Astrocyte of the spinal cord (primary cell): ENCODE results near the gene GUCY2D.
"Not testable (repeated sequence)": the region's sequence is repeated elsewhere in the genome, so short reads cannot be mapped to it uniquely, and the experiment has no call there.

Experiments used
- DNase-seq: peaks from one replicate; pipeline ENCODE4 v3.0.0; 2011; ENCODE audit warnings: low read depth, low spot score
- H3K4me3 ChIP-seq: 2 replicates; pipeline ENCODE4 v1.5.1; 2011; ENCODE audit warnings: low read depth, mild to moderate bottlenecking, low read length, moderate library complexity
- in situ Hi-C: cut with HindIII; loops from 2 replicates; pipeline ENCODE4 v1.10.0; 2017; ENCODE audit warnings: low sequenced_read_pairs
- TF ChIP-seq, protein P1 (sequence below): IDR thresholded peaks from 2 replicates; pipeline ENCODE4 v1.5.1; 2012; ENCODE audit warnings: low read depth, mild to moderate bottlenecking, low read length, inconsistent platforms

The GUCY2D gene

DNA sequence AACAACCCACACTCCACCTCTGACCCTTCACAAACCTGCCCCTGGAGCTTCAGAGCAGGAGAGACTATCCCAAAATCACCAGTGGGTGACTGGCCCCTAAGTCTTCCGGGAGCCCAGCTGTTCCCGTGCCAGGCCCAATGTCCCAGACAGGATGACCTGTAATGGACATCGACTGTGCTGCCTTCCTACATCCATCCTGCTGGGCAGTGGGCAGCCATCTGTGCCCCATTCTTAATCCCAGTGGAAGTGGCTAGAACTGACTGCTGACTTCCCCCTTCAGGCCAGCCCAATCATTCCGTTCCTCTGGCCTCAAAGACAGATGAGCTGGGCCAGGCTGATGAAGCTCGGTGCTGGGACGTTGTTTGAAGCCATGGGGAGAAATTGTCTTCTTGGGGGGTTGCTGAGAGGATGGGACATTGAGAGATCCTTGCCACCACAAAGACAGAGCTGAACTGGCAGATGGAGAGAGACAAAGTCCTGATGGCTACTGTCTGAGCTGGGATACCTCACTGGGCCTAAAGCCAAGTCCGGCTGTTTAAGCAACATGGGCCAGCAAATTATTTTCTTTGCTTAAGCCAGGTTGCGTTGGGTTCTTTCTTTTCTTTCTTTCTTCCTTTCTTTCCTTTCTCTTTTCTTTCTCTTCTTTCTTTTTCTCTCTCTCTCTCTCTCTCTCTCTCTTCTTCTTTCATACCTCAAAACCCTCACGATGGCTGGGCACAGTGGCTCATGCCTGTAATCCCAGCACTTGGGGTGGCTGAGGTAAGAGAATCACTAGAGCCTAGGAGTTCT is 18.6 kb downstream of the GUCY2D start:
- in situ Hi-C loops: no loop called here
- no peak overlapping the region for H3K4me3 ChIP-seq
- TF ChIP-seq, protein P1, sequence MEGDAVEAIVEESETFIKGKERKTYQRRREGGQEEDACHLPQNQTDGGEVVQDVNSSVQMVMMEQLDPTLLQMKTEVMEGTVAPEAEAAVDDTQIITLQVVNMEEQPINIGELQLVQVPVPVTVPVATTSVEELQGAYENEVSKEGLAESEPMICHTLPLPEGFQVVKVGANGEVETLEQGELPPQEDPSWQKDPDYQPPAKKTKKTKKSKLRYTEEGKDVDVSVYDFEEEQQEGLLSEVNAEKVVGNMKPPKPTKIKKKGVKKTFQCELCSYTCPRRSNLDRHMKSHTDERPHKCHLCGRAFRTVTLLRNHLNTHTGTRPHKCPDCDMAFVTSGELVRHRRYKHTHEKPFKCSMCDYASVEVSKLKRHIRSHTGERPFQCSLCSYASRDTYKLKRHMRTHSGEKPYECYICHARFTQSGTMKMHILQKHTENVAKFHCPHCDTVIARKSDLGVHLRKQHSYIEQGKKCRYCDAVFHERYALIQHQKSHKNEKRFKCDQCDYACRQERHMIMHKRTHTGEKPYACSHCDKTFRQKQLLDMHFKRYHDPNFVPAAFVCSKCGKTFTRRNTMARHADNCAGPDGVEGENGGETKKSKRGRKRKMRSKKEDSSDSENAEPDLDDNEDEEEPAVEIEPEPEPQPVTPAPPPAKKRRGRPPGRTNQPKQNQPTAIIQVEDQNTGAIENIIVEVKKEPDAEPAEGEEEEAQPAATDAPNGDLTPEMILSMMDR: no peak
- no peak for DNase-seq

DNA sequence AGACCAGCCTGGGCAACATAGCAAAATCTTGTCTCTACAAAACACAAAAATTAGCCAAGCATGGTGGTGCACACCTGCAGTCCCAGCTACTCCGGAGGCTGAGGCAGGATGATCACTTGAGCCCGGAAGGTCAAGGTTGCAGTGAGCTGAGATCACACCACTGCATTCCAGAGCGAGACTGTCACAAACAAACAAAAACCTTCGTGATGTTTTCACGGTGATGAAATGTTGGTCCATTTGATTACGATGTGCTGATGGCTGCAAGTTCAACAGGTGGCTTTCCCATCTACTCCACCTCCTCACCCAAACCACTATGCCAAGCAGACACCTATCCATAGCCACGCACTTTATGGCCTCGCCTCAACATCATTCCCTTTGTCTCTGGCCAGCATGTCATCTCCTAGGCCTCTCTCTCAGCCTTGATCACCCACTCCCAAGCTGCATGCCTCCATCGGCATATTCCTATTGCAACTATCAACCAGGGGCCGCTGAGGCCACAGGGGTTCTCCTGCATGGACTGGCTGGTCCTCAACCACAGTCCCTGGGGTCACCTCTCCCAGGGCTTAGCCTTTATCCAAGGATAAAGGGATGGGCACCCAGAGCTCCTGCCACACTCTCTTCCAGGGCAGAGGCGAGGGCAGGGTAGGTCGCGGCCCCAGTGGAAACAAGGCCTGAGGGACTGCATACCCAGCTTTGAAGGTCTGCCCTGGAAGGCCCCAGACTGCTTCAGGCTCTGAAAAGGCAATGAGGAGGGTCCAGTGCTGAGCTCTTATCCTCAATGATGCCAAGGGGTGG is 19.3 kb downstream of the GUCY2D start:
- DNase-seq: no peak
- in situ Hi-C loops: no loop called here
- TF ChIP-seq, protein P1: no peak
- H3K4me3 ChIP-seq: no peak overlapping the region

DNA sequence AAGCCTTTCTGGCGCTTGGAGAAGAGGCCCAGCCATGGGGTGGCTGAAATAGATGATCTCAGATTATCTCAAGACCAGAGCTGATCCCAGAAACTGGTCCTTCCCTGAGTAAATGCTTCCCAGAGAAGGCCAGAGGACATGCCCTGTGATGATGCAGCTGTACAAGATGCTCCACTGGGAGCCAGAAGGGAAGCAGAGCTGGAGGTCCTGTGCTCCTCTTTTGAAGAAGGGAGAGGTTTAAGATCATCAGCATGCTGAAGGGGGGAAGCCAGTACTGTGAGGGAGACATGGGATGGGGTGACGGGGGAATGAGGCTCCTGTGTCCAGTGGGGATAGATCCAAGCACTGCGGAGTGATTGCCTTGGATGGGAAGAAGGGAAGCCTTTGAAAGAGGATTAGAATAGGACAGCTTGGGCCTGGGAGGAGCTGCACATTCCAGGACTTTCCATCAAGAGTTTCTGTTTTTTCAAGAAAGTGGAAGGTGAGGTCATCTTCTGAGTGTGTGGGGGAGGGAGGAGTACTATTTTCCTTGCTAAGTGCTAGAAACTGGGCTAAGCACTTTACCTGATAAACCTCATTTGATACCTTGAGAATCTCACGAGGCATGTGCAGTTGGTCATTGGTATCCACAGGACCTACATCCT is 20.1 kb downstream of the GUCY2D start:
- no peak for DNase-seq
- in situ Hi-C loops: no loop called here
- TF ChIP-seq, protein P1: no peak

DNA sequence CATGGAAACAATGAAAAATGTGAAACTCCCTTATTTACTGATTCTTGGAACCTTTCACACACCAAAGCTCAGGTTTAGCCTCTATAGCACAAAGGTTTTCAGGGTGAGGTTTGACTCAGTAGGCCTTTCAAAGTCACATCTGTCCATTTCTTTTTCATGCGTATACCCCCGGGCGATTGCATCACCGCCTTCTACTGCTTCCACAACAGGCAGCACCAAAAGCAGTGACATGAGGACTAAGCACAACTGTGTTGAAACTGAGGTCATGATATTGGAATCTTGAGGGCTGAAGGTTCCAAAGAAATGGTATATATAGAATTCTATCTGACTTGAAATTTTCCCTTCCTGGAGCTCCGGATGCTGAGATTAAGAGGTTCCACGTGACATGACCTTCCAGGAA is 21.7 kb downstream of the GUCY2D start:
- H3K4me3 ChIP-seq, DNase-seq, in situ Hi-C loops: not testable (repeated sequence)

More for the DNA sequence above, 20.1 kb downstream of the GUCY2D start:
- H3K4me3 ChIP-seq: no peak overlapping the region

DNA sequence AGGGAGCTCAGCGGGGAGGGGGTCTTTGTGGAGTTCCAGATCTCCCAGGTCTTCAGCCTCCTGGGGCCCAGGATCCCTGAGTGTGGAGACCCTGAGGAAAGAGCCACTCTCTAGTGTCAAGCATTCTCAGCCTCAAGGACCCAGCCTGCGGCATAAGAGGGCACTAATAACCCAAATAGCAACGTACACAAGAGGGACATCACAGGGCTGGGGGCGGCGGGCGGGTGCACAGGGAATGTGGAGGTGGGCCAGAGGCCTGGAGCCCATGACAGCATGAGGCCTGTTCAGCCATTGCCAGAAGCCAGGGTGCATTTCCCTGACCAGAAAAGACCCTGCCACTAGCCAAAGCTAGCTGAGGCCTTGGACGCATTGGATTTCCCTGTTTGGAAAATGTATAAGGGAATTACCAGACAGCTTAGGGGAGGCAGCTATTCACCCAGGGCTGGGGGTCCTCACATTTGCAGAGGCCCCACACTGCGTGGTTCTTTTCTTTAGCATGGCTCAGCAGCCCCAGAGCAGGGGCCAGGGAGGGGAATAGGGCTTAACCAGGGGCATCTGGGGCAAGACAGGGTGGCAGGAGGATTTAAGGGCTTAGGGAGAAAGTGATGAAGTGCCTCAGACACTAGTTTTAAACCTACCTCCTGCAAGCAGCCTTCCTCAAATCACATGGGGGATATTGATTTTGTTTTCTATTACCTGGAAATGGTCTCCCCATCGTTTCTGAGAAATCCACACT is 22.9 kb downstream of the GUCY2D start:
- in situ Hi-C loops: no loop called here
- TF ChIP-seq, protein P1: no peak
- no peak for DNase-seq
- no peak overlapping the region for H3K4me3 ChIP-seq

DNA sequence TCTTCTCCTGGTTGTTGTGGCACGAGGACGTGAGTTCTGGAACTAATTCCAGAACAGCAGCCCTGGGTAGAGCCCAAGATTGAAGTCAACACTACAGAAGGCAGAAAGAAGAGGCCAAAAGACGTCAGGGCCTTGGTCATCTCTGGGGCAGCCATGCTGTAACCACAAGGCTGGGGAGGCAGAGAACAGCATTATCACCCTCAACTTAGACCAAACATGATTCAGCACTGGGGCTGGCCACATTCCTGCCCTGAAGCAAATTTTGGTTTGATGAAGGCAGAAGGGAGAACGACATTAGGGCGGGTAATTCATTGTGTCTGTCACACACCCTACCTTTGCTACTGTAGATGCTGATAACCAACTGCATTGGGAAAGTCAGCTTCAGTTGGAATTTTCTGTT is 26.7 kb downstream of the GUCY2D start:
- in situ Hi-C loops: no loop called here
- no peak for DNase-seq
- H3K4me3 ChIP-seq: no peak overlapping the region
- TF ChIP-seq, protein P1: no peak
